Measurements from ENCODE around the gene JAZF1.
A peak's percentile ranks its signal among the peaks of the same experiment; 100 is the strongest.
"Not testable (repeated sequence)": the region's sequence is repeated elsewhere in the genome, so short reads cannot be mapped to it uniquely, and the experiment has no call there.

Gene JAZF1

DNA sequence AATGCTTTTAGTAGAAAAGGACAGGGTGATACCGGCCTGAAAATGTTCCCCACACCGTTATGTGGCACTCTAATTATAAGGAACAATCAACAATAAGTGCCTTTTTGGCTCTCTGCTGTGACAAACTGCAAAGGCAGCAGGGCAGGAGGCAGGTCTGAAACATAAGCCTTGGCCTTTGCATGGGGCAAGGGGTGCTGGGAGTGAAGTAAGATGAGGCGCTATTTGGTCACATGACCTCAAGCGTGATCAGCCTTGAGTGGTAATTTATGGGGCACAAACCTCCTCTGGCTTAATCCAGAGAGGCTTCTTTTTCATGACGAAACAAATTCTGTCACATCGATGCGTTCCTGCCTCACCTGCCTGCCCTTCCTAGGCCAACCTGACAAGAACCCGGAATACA is 237.9 kb downstream of the JAZF1 start:
- DNase-seq (ENCODE audit: low read depth, low spot score) = no peak

DNA sequence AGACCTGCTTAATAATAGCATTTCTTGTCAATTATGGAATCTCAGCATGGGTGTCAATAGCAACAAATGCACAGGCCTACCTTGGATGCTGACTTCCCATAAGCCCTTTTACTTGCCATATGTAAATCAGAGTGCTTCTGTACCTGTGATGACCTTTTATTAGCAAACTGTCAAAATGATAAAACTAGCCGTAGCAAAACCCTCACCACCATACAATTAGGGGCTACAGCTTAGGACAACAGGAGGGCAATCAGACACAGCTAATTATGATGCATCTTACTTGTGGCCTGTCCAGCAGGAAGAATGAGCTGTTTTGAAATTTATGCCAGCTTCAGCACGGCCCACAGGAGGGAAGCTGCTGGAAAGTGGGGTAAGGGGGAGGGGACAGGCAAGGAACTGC is 239.1 kb downstream of the JAZF1 start:
- DNase-seq (ENCODE audit: low read depth, low spot score) = no peak

DNA sequence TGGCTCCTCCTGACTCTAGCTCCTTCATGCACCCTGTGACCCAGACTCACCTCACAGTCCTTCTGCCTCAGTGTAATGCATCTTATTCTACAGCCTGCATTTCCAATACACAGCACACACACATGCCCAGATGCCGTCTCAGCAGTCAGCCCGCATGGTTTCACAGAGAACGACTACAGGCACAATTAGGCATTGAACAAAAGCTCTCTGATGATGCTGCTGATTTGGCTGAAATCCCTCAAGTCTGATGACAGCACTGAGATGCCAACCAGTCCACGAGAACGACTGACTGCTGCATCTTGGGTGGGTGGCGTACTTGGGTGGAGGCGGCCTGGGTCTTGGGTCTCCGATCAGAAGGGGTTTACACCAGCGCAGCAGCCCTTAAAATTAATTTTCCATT is 240.3 kb downstream of the JAZF1 start:
- no peak for DNase-seq (ENCODE audit: low read depth, low spot score)

DNA sequence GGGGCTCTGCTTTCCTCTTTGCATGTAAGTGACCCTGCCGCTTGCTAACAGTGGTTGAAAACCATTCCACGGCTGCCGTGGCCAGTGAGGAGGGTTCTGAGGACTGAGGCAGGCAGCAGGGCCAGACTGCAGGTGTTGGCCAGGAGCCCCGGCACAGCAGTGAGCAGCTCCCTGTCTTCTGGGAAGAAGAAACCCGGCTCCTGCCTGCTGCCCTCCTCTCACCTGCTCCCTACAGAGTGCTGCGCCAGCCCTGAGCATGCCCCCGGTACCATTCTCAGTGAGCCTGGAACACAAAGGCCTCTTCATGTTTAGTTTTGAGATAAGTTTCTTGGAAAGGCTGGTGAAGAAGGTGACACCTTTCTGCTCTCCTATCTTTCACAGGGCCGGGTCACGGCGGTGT is 240.7 kb downstream of the JAZF1 start:
- DNase-seq (ENCODE audit: low read depth, low spot score) = no peak

DNA sequence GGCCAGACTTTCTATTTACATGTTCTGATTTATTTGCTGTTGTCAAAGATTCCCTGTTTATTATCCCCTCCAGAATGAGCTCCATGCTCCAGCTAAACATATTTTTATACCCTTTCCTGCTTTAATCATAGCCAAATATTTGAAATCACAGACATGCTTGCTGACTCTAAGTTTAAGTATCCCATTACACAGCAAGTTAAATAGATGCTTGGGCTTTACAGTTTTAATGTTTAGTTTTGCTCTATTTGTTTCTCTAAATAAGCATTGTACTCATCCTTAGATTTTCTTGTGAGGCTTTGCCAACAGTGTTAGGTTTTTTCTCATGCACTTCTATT is 243.9 kb downstream of the JAZF1 start:
- no peak for DNase-seq (ENCODE audit: low read depth, low spot score)

DNA sequence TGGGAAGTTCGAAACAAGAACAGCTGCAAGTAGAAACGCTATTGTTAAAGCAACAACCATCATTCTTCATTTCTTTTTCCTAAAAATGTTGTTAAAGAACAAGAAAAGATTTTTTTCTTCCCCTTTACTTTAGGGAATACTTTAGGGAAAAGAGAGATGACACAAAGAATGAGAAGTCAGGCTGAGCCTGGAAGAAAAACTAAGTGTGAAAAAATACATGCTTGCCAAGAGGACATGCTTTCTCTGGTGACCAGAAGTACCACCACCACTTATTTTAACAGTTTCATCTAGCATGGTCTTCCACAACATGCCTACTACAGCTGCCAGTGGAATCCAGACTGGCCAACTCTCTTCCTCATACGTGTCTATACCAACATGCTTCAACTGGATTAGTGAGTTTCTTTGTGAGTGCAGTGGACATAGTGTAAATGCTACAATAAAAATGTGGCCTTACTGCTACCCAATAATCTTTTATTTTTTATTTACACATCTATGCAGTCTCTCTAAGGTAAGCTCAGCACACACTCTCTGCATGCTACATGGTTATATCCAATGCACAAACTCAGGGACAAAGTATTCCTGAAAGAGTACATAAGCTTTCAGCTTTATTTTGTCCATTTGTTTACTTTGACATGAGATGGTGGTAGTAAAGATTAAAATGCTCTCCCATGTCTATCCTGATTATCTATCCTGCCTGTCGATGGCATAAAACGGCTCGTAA is 244.4 kb downstream of the JAZF1 start:
- DNase-seq (ENCODE audit: low read depth, low spot score) = no peak

DNA sequence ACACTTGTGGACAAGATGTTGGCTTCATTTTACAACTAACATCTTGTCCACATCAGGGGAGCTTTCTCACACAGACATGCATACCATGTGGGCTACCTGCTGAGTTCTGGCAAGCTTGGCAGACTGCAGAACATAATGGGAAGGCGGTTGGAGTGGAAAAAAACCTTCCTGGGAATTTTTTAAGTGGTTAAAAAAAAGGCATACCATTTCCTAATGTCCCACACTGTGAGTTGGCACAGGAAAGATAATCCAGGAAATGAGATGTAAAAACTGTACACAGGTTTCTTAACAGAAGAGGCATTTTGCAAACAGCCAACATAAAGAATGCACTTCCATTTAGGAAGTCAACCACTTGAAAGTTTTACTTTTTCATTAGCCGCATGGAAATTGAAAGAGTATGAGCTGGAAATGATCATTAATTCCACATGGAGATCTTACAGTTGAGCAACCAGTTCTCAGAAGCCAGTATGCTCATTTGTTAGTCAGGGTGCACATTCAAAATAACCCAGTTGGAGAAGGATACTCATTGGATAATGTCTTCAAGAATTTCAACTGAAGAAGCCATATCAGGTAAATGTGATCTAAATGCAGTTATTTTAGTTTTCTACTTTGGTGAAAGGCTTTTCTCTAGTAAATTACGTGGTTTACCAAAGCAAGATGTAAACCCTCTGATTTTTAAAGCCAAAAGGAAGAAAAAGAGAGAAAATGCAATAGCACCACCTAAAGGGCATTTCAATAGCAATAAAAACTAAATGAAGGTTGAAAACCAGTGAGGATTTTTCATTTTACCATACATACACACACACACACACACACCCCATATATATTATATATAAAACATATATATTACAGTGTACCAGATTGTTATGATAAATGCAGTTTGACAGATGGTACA is 246.7 kb downstream of the JAZF1 start:
- peak; percentile 79 for DNase-seq (ENCODE audit: low read depth, low spot score)

DNA sequence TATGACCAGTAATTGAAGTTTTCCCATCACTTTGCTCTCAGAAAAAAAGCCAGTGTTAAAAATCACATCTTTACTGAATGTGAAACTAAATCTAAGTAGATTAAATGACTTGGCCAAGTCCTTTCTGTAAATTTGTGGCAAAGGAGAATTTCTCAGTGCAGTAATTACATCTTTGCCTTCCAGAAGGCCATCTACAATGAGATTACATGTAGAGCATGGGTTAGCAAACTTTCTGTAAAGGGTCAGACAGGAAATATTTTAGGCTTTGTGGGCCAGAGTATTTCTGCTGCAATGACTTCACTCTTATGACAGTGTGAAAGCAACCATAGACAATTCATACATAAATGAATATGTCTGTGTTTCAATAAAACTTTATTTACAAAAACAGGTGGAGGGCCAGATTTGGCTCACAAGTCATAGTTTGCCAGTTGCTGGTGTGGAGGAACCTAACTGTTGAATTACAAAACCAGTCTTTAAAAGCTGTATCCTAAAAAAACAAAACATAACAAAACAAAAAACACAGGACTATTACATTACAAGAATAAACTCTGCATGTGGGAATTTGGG is 249.6 kb downstream of the JAZF1 start:
- no peak for DNase-seq (ENCODE audit: low read depth, low spot score)

DNA sequence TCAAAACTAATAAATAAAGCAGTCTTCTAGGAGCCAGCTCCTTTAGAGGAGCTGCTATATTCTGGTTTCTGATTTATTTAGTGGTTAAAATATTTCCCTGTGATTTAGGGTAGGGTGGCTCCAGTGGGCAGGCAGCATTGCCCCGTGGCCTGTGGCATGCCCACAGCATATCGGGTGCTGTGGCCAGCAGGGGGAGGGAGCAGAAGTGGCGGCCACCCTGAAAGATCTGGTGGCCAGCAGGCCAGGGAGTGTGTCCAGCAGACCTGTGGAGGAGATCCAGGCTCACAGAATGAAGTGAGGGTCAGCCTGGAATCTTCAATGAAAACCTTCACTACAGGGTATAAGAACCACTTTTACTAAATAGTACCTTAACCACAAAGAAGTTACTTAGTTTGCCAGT is 251.5 kb downstream of the JAZF1 start:
- DNase-seq (ENCODE audit: low read depth, low spot score) = no peak

DNA sequence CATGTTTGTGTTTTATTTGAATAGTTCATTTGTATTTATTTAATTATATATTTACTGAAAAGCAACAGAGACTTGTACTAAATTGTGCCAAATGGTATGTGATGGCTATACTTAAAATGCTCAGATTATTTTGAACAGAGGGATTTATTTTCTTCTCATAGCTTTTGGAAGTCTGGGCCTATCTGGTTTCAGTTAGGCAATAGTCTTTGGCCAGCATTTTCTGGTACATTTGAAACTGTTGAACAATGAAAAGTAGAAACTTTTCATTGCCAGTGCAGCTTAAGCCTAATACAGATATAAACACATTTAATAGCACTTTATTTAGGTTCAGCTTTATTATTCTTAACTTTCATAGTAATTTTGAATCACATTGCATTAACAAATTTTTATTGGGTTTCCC is 252.6 kb downstream of the JAZF1 start:
- no peak for DNase-seq (ENCODE audit: low read depth, low spot score)

DNA sequence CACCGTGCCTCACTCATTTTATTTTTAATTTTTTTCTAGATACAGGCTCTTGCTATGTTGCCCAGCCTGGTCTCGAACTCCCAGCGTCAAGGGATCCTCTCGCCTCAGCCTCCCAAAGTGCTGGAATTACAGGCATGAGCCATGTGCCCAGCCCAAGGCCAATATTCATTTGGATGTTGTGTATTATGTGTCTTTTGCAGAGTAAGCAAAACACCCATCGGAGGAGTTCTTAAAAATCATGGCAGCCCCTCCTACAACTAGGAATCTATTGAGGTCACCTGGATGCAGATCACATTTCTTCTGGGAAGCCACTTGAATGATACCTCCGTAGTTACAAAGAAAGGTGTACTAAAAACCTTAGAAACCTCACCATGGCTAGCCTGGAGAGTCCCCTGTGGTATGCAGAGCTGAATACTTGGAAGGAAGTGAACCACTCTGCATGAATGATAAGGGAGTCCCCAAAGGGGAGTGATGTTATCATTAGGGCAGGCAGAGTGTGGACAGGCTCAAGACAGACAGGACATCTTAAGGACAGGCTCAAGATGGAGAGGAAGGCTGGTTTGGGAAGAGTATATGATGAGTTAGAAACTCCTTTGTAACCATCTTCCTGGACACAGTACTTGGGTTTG is 254.9 kb downstream of the JAZF1 start:
- no peak for DNase-seq (ENCODE audit: low read depth, low spot score)

DNA sequence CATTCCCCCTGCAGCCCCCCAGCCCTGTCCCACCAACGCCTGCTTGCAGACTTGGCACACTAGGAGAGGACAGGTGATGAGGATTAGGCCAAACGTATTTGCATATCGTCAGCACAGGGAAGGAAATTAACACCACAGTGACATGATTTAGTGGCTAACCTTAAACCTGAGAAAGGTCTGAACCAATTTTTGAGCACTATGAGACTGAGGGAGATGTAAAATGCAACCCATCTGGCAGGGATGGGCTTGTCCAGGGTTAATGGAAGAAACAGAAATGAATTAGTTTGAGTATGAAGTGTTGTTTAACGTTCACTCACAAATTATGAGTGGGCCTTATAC is 257.0 kb downstream of the JAZF1 start:
- no peak for DNase-seq (ENCODE audit: low read depth, low spot score)

DNA sequence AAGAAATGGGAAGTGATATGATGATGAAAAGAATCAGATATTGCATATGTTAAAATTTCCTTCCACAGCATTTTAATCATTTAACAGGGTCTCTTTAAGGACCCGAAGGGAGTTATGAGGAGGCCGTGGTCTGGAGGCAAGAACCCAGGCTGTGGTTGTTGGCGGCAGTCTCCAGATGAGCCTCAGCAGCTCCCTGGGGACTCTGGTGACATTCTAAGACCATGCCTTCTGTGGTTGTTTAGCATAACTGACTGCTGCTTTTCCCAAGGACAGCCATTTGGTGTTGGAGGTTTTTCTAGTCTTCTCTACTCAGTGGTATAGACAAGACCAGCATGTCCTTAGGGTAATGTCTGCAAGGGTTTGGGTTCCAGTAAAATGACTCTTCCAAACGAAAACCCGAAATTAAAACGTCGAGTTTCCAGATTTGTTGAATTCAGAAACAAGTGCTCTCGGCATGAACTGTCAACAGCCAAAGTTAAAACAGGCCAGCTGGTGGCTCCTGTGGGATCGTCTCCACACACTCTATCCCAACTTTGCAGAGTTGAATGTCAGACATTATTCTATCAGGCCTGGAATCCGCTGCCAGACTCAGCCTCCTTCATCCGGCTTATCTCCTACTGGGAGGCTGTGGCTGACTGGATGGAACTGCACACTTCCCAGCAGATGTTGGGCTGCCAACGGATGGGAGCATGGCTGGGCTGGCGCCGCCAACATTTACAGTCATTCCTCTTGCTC is 257.5 kb downstream of the JAZF1 start:
- no peak for DNase-seq (ENCODE audit: low read depth, low spot score)

DNA sequence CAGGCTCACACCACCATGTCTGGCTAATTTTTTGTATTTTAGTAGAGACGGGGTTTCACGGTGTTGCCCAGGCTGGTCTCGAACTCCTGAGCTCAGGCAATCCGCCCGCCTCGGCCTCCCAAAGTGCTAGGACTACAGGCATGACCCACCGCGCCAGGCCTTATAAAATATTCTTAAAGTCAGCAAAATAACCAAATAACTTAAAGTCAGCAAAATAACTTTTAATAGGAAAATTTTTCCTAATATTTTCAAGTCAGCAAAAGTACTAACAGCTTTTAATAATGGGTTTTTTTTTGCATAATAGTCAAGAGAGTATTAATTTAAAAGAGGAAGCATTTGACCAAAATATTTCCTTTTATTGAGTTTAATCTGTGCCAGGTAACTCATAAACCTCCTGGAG is 258.2 kb downstream of the JAZF1 start:
- DNase-seq (ENCODE audit: low read depth, low spot score) = not testable (repeated sequence)

DNA sequence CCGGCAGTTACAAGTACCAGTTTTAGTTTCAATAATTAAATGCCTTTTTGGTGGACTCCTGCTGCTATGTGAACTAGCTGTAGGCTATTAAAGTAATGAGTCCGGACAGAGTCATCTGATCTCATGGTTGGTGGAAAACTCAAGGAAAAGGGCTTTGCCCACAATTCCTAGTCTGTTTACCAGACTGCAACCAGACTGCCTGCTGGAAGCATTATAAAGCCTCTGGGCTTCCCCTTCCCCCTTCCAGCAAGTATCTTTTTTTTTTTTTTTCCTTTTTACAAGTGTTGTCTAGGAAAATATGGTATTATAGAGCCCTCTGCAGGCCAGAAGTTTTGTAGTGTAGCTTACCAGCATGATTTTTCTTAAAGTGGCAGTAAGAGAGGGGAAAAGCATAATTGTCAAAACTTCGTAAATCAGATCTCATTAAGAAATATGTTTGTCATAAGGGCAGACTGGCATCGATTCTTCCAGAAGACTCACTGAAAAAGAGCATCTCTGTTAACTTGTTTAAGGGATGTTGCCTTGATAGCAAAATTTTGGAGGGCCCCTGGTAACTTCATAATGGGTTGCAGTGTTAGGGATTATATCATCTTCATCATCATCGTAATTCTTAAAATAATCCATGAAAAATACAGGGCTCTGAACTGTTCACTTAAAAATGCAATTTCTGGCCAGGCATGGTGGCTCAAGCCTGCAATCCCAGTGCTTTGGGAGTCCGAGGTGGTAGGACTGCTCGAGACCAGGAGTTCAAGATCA is 259.3 kb downstream of the JAZF1 start:
- DNase-seq (ENCODE audit: low read depth, low spot score) = peak; percentile 89

DNA sequence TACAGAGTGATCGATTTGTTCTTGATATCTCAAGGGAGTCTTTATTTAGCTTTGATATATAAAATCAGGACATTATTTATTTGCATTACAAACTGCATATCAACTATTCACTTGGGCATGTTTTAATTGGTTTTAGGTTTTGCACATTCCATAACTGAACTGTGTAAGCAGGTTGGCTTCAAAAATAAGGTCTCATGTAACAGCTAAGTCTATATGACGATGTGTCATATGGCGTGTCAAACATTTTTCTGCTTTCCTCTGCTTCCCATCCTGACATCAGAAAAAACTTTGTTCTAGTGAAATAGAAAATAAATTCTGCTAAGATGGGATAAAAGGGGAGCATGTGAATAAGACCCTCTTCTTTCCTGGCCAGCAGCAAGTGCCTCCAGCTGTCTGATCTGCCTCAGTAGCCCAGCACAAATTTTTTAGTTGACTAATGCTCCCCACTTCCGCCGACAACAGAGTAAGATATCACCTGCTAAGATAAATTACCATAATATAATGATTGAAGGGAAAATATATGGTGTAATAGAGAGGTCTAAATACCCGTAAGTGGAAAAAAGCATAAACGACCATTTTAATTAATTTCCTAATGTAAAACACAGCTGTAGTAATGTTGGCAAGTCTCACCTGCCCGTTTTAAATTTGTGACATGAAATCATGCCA is 260.2 kb downstream of the JAZF1 start:
- DNase-seq (ENCODE audit: low read depth, low spot score) = no peak

DNA sequence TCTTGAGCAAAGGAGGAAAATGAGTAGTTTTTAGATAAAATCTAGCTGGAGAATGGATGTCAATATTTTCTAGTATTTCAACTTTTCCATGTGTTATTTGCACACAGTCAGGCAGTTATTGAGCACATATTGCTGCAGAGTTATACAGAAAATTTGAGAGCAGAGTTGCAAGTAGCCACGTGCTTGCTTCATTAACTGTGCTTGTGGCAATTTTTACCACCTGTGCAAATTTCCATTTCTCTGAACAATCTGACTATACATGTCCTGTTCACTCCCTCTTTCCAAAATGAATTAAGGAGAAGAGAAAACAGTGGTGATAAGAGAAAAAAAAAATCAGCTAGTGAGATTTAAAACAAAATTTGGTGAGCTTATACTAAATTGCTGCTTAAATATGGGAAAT is 262.1 kb downstream of the JAZF1 start:
- DNase-seq (ENCODE audit: low read depth, low spot score) = no peak

DNA sequence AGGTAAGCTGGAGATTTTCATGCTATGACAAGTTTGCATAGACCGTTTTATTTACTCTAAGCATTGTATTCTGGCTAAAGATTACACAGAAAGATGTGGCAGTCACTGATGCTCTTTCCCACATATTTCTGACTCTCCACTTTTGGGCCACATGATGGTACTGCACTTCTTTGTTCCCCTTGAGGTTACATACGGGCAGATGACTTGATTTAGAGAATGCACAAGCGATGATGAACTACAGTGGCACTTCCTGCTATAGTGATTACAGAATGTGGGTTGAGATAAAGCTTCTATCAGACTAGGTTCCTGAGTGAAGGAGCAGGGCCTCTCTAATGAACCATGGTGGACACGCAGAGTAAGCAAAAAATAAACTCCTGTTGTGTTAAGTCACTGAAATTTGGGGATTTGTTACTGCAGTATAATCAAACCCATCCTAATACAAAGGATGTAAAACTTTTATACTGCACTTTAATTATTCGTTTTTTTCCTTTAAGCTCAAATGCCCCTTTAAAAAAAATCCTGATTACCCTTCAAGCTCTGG is 262.8 kb downstream of the JAZF1 start:
- DNase-seq (ENCODE audit: low read depth, low spot score) = peak; percentile 39

DNA sequence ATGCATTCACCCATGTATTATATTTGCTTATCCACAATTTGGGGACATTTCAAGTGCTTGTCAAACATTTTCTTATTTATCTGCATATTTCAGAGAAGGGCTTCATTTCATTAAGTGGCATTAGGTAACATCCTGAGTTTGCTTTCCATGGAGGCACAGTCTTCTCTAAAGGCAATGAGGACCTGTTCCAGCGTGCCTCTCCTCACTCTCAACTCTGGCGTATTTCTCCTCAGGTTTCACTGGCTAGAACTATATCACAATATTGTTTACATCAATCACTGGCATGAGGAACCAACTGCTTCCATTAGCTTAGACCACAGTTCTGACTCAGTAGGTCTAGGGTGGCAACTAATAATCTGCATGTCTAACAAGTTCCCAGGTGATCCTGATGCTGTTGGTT is 263.5 kb downstream of the JAZF1 start:
- no peak for DNase-seq (ENCODE audit: low read depth, low spot score)

DNA sequence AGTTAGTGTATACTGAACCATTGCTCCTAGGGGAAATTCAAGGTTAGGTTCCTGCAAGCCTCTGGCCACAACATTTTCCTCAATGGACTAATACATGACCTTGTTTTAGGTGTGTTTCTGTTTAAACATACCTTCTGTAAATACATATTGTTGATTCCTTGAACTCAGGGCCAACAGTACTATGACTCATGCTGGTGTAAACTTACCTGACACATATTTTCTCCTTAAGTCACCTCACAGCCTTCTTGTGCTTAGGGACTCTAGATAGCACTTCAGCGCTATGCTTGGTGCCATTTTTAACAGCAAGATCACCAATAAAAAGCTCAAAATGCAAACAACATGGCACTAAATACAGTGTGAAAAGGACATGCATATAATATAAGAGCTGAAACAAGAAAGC is 264.2 kb downstream of the JAZF1 start:
- no peak for DNase-seq (ENCODE audit: low read depth, low spot score)
